GM18505 (cell line): Measurements from ENCODE around the gene NXPE4.
"Not testable (repeated sequence)": the region's sequence is repeated elsewhere in the genome, so short reads cannot be mapped to it uniquely, and the experiment has no call there.

Experiments
- ATAC-seq: cut with Tn5 transposase; IDR thresholded peaks from one replicate; pipeline ENCODE4 v1.9.1; 2021; ENCODE audit not compliant: unreplicated experiment
- POLR2A ChIP-seq: IDR thresholded peaks from 4 replicates; pipeline ENCODE4 v1.6.1; 2011; ENCODE audit warnings: borderline replicate concordance; ENCODE audit not compliant: insufficient read depth, insufficient read length; ENCODE audit errors: extremely low read depth

Gene NXPE4

GRCh38 chr11:114595571-114595970 is at the start of gene NXPE4:
Gene NXPE4, minus strand, starts transcription at chr11:114595786. Its CDS starts 1,027 bp downstream, at chr11:114594759.
- no peak for TF ChIP-seq POLR2A
- no peak for ATAC-seq

- not testable (repeated sequence) for ATAC-seq
Measured at GRCh38 chr11:114639440-114639839, 43.9 kb upstream of the NXPE4 start.

GRCh38 chr11:114631445-114631965 is 35.9 kb upstream of the NXPE4 start:
- not testable (repeated sequence) for ATAC-seq

- no peak for TF ChIP-seq POLR2A
- no peak for ATAC-seq
Measured at GRCh38 chr11:114625294-114625693, 29.7 kb upstream of the NXPE4 start.

- TF ChIP-seq POLR2A = no peak
- no peak for ATAC-seq
Measured at GRCh38 chr11:114624455-114625207, 29.0 kb upstream of the NXPE4 start.

- no peak for TF ChIP-seq POLR2A
- ATAC-seq = no peak
Measured at GRCh38 chr11:114623720-114624119, 28.1 kb upstream of the NXPE4 start.

GRCh38 chr11:114622858-114623257 is 27.3 kb upstream of the NXPE4 start:
- TF ChIP-seq POLR2A = no peak
- no peak for ATAC-seq

GRCh38 chr11:114621950-114622809 is 26.6 kb upstream of the NXPE4 start:
- ATAC-seq = no peak
- TF ChIP-seq POLR2A = no peak

GRCh38 chr11:114621072-114621471 is 25.5 kb upstream of the NXPE4 start:
- no peak for TF ChIP-seq POLR2A
- ATAC-seq = no peak

GRCh38 chr11:114619659-114620173 is 24.1 kb upstream of the NXPE4 start:
- no peak for ATAC-seq
- no peak for TF ChIP-seq POLR2A

GRCh38 chr11:114618139-114618538 is 22.6 kb upstream of the NXPE4 start:
- TF ChIP-seq POLR2A = no peak
- no peak for ATAC-seq

GRCh38 chr11:114617157-114618124 is 21.9 kb upstream of the NXPE4 start:
- no peak for ATAC-seq

GRCh38 chr11:114616516-114616915 is 20.9 kb upstream of the NXPE4 start:
- ATAC-seq = no peak

More at GRCh38 chr11:114617157-114618124, 21.9 kb upstream of the NXPE4 start:
- no peak for TF ChIP-seq POLR2A

More at GRCh38 chr11:114616516-114616915, 20.9 kb upstream of the NXPE4 start:
- no peak for TF ChIP-seq POLR2A
